Activated T-cell treated with anti-CD3 and anti-CD28 coated beads for 4 hours (primary cell): ENCODE measurements around the gene BMPR1A.

Experiments used
- DNase-seq: peaks from one replicate; pipeline ENCODE4 v3.0.0-alpha.2; 2020

BMPR1A gene

DNA sequence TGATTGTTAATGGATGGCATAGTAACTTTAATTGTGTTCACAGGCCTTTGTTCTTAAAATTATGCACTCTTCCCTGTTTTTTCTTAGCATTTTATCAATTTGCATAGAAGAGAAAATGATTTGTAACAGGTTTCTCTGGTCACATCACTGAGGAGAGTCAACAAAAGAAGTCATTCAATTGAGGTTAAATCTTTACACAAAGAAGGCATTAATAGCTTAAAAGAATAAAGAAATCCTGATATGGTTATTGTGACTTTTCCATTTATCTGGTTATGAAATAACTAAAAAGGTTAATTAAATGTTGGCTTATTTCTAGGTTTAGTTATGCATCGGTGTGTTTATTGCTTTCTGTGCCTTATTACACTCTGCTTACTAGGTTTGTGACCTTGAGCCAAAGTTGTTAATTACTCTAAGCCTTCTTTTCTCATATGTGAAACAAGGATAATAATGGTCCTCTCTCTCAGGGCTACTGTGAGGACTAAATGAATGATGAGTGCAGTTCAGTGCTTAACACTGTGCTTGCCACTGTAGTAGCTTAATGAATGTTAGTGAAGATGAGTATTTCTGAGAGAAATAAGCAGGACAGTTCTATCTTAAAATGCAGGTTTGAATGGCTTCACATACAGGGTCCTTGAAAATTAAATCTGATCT, 12.1 kb downstream of the BMPR1A start:
- DNase-seq = no peak

DNA sequence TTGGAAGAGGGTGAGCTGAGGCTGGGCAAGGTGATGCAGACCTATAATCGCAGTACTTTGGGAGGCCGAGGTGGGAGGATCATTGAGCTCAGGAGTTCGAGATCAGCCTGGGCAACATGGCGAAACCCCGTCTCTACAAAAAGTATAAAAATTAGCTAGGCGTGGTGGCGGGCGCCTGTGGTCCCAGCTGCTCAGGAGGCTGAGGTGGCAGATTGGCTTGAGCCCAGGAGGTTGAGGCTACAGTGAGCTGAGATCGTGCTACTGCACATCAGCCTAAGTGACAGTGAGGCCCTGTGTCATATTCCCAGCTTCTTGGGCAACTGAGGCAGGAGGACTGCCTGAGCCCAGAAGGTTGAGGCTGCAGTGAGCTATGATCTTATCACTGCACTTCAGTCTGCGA, 13.6 kb downstream of the BMPR1A start:
- DNase-seq = no peak

DNA sequence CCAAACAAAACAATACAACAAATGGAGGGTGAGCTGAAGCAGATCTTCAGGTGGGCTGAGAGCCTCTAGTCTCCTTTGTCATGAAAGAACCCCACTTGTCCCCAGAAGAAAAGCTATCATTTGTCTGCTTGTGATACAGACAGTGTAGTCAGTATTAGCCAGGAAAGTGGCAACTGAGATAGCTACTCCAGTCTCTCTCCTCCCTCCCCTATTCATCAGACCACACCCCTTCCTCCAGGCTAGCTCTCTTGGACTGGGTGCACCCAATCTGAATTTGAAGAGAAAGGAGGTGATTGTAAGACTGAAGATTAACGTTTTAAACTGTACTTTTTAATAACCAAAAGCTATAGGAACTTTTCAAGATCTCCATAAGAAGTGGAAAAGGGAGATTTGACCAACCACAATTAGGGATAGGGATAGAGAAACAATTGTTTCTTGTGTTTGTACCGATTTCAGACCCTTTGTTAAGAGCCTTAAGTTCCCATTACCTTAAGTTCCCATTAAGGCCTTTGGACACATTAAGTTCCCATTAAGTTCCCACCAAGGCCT, 14.1 kb downstream of the BMPR1A start:
- no peak for DNase-seq

- no peak for DNase-seq
Measured at GRCh38 chr10:86773498-86773897, 17.1 kb downstream of the BMPR1A start.

DNA sequence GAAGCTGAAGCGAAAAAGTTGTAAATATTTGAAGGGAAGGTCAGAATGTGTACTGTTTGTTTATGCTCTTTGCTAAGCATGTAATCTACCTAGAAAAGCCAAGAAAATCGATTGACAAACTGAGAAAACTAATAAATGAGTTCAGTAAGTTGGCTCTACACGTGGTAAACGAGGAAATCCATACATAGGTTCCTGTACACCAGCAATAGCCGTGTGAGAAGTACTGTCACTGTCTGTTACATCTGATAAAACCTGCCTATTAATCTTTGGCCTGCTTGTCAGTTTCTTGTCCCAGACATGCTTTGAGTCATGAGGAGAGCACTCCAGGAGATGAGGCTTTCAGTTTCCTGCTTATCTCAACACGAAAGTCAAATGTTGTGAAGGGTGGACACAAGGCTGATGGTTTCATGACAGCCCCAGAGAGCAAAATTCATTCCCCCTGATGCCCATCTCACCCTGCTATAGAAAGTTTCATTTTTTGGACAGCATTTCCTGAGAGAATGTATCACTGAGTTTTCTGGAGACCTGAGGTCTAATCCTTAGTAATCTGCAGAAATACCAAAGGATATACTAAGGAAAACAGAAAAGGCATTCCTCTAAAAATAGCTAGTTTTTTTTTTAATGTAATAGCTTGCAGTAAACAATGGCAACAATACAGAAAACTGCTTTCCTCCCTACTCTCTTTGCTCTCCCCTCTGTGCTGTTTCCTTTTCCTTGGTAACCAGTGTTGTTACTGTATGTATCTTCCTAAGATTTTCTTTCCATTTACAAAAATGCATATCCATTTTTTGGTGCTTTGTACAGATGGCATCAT, 18.8 kb downstream of the BMPR1A start:
- DNase-seq = no peak

GRCh38 chr10:86775870-86776180, 19.4 kb downstream of the BMPR1A start:
- no peak for DNase-seq

- DNase-seq = no peak
Measured at GRCh38 chr10:86779220-86780017, 23.0 kb downstream of the BMPR1A start.

DNA sequence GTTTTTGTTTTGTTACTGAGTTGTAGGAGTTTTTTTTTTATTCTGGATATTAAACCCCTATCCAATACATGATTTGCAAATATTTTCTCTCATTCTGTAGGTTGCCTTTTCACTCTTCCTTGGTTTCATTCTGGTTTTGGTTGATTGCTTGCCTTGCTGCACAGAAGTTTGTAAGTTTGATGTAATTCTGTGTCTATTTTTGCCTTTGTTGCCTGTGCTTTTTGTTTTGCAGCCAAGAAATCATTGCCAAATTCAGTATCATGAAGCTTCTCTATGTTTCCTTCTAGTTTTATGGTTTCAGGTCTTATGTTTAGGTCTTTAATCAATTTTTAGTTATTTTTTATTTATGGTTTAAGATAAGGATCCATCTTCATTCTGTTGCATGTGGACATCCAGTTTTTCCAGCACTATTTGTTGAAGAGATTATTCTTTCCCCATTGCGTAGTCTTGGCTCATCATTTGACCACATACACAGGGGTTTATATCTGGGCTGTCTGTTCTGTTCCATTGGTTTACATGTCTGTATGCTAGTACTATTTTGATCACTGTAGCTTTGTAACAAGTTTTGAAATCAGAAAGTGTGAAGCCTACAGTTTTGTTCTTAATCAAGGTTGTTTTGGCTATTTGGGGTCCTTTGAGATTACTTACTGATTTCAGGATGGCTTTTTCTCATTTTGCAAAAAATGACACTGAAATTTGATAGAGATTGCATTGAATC, 26.4 kb downstream of the BMPR1A start:
- no peak for DNase-seq

DNA sequence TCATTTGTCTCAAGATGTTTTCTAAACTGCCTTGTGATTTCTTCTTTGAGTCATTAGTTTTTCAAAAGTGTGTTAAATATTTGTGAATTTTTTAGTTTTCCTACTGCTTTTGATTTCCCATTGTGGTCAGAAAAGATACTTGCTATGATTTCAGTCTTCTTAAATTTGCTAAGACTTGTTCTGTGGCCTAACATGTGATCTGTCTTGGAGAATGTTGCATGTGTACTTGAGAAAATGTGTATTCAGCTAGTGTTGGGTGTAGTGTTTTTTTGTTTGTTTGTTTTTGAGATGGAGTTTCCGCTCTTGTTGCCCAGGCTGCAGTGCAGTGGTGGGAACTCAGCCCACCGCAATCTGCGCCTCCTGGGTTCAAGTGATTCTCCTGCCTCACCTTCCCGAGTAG, 28.6 kb downstream of the BMPR1A start:
- DNase-seq = no peak

- DNase-seq = no peak
Measured at GRCh38 chr10:86785968-86786367, 29.5 kb downstream of the BMPR1A start.

DNA sequence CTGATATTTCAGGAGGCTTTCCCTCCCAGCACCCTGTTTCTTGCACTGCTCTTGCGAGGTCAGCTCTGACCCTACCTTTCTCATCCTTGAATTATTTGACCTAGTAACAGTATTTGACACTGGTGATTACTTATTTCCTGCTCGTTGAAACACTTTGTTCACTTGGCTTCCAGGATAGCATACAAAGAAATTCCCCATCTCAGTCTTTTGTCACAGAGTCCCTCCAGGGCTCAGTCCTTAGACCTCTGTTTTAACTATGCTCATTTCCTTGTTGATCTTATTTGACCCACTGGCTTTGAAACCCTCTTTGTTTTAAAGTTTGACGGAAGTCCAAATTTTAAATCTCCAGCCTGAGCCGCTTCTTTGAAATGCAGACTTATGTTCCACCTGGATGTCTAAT, 29.9 kb downstream of the BMPR1A start:
- DNase-seq = no peak

- no peak for DNase-seq
Measured at GRCh38 chr10:86790394-86790793, 34.0 kb downstream of the BMPR1A start.

- DNase-seq = no peak
Measured at GRCh38 chr10:86792461-86793167, 36.2 kb downstream of the BMPR1A start.

GRCh38 chr10:86793696-86794095, 37.3 kb downstream of the BMPR1A start:
- DNase-seq = no peak

- DNase-seq = no peak
Measured at GRCh38 chr10:86795353-86795752, 38.9 kb downstream of the BMPR1A start.

GRCh38 chr10:86798025-86798424, 41.6 kb downstream of the BMPR1A start:
- DNase-seq = no peak

- DNase-seq = no peak
Measured at GRCh38 chr10:86798611-86799010, 42.2 kb downstream of the BMPR1A start.

- no peak for DNase-seq
Measured at GRCh38 chr10:86799188-86799845, 42.9 kb downstream of the BMPR1A start.

GRCh38 chr10:86801995-86802394, 45.6 kb downstream of the BMPR1A start:
- no peak for DNase-seq

DNA sequence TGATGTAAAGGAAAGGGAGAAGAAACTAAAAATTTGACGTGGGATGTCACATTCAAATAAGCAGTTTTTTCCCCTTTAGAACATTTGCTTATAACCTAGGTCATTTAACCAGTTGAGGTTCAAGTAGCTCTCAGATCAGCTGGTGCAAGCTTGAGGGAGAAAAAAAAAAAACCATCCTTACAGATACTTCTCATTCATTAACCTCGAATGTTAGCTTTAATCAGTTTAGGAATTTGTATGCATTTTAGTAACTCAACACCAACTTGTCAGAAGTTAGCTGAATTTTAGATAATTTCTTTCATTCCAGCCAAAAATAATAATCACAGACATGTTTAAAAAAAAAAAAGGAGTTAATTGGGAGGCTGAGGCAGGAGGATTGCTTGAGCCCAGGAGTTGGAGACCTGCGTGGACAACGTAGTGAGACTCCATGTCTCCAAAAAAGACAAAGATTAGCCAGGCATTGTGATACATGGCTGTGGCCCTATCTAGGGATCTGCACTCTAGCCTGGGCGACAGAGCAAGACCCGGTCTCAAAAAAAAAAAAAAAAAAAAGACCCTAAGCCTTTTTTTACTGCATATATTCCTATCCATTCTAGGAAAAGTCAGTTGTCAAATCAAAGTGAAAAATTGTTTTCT, 46.2 kb downstream of the BMPR1A start:
- DNase-seq = no peak

DNA sequence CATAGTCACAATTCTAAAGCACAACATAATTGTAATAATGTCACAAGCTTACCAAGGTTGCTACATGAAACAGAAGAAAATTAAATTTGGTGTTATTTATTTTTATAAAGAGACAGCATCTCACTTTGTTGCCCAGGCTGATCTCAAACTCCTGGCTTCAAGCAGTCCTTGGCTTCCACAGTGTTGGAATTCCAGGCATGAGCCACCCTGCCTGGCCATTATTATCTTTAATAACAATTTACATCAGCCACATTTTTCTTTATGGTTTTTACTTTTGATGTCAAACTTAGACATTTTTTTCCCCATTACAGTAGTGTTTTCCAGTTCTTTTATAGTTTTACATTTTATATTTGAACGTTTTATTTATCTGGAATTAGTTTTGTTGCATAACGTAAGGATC, 46.7 kb downstream of the BMPR1A start:
- DNase-seq = no peak
